ENCODE results near the gene RNF150.

DNA sequence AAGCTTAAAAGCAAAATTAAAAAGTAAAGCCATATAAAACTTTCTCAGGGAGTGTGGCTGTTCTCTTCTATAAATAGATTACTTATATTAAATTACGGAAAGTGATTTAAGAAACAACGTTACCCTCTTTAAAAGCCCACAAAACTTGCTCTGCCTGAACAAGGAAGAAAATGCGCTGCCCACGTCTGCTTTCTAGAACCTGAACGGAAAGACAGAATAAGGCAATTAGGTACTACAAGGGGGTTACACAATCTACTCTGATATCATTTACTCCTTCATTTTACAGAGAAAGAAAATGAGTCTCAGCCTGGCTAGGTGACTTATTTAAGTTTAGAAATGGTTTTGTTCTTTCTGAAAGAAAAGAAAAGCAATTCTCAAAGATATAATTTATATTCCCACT lies 147.2 kb downstream of the RNF150 start:
- TF ChIP-seq, protein P1, sequence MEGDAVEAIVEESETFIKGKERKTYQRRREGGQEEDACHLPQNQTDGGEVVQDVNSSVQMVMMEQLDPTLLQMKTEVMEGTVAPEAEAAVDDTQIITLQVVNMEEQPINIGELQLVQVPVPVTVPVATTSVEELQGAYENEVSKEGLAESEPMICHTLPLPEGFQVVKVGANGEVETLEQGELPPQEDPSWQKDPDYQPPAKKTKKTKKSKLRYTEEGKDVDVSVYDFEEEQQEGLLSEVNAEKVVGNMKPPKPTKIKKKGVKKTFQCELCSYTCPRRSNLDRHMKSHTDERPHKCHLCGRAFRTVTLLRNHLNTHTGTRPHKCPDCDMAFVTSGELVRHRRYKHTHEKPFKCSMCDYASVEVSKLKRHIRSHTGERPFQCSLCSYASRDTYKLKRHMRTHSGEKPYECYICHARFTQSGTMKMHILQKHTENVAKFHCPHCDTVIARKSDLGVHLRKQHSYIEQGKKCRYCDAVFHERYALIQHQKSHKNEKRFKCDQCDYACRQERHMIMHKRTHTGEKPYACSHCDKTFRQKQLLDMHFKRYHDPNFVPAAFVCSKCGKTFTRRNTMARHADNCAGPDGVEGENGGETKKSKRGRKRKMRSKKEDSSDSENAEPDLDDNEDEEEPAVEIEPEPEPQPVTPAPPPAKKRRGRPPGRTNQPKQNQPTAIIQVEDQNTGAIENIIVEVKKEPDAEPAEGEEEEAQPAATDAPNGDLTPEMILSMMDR (IDR thresholded peaks at IDR 0.05): no peak
- TF ChIP-seq POLR2A (IDR thresholded peaks at IDR 0.05): no peak

All from thyroid gland (tissue), 4 donors.